SK-N-MC (cell line): Measurements from ENCODE around the gene USP35.
A peak's percentile ranks its signal among the peaks of the same experiment; 100 is the strongest.

Source experiments
- DNase-seq: peaks from one replicate; pipeline ENCODE4 v3.0.0-alpha.2; 2011; ENCODE audit warnings: low read depth, low spot score
- H3K27ac ChIP-seq: fragments of 200-600 bp; sonication (generic); 2 replicates; pipeline ENCODE4 v1.5.1; 2016; ENCODE audit warnings: mixed run types
- H3K36me3 ChIP-seq: fragments of 200-600 bp; sonication (generic); 2 replicates; pipeline ENCODE4 v1.6.1; 2017; ENCODE audit warnings: antibody characterized with exemption, low read length, mixed read lengths; ENCODE audit not compliant: insufficient read depth
- H3K4me3 ChIP-seq: fragments of 200-600 bp; sonication (generic); 2 replicates; pipeline ENCODE4 v1.5.1; 2016
- H3K9ac ChIP-seq: fragments of 200-600 bp; sonication (generic); 2 replicates; pipeline ENCODE4 v1.8.0; 2017; ENCODE audit warnings: mixed run types, mixed read lengths; ENCODE audit not compliant: insufficient read length
- H3K9me3 ChIP-seq: fragments of 200-600 bp; sonication (generic); 2 replicates; pipeline ENCODE4 v1.6.1; 2017; ENCODE audit warnings: low read depth, mild to moderate bottlenecking, antibody characterized with exemption, low read length, moderate library complexity, mixed read lengths
- EZH2 ChIP-seq: fragments of 200-600 bp; sonication (generic); IDR thresholded peaks from one replicate; pipeline ENCODE4 v1.6.1; 2017; ENCODE audit warnings: antibody characterized with exemption
- FOXP2 ChIP-seq: optimal IDR thresholded peaks from 2 replicates; pipeline ENCODE3; 2011; ENCODE audit warnings: mild to moderate bottlenecking, moderate library complexity; ENCODE audit not compliant: insufficient read depth; ENCODE audit errors: extremely low read length, control extremely low read depth
- POLR2AphosphoS5 ChIP-seq: IDR thresholded peaks from 2 replicates; pipeline ENCODE4 v1.6.1; 2012; ENCODE audit warnings: mild to moderate bottlenecking, low read depth, low read length, borderline replicate concordance

The USP35 gene

GRCh38 chr11:78188286-78189173 lies at the start of gene USP35, which contains the start of gene KCTD21:
Gene USP35, plus strand, starts transcription at chr11:78188919. Its CDS starts 7,327 bp downstream, at chr11:78196246.
Gene KCTD21, minus strand, starts transcription at chr11:78188626. Its CDS starts 14,072 bp downstream, at chr11:78174554.
- Histone ChIP-seq H3K9me3 (no peaks in the 10 kb centered on the region), H3K36me3 (no peaks in the 10 kb centered on the region), H3K27ac (no peak within 1 kb of the TSS), H3K9ac (peak within 1 kb of the TSS; percentile 72), H3K4me3 (peak within 1 kb of the TSS; percentile 86)
- DNase-seq: peak; percentile 20
- TF ChIP-seq POLR2AphosphoS5 (peak; percentile 70; the same call in 1 of the 2 replicates), FOXP2 (peak; percentile 75), EZH2 (no peak)

- peaks cover 26% of the 10 kb centered on the region for H3K36me3 ChIP-seq
- peak; percentile 78 for DNase-seq
These were observed 49.0 kb upstream of the USP35 start, which contains the start of gene ALG8 for GRCh38 chr11:78139422-78140391. Gene ALG8, minus strand, starts transcription at chr11:78139626. Its CDS starts 38 bp downstream, at chr11:78139588.

GRCh38 chr11:78140392-78141077 lies 48.2 kb upstream of the USP35 start:
- no peak overlapping the region for H3K9ac ChIP-seq
- no peak for DNase-seq
- H3K9me3 ChIP-seq: no peaks in the 10 kb centered on the region
- TF ChIP-seq POLR2AphosphoS5 (no peak), EZH2 (no peak), FOXP2 (no peak)
- peak overlapping the region; percentile 97 for H3K4me3 ChIP-seq
- peaks cover 20% of the 10 kb centered on the region; the same call in 1 of the 2 replicates for H3K36me3 ChIP-seq
- H3K27ac ChIP-seq: no peak overlapping the region

More at GRCh38 chr11:78139422-78140391, 49.0 kb upstream of the USP35 start, which contains the start of gene ALG8:
- Histone ChIP-seq H3K9me3 (no peaks in the 10 kb centered on the region), H3K9ac (peak within 1 kb of the TSS; percentile 98), H3K4me3 (peak within 1 kb of the TSS; percentile 97), H3K27ac (peak within 1 kb of the TSS; percentile 83)
- TF ChIP-seq POLR2AphosphoS5 (peak; percentile 90), EZH2 (no peak)

GRCh38 chr11:78145511-78146025 lies 43.2 kb upstream of the USP35 start:
- DNase-seq: no peak
- Histone ChIP-seq H3K36me3 (no peaks in the 10 kb centered on the region), H3K27ac (no peak overlapping the region), H3K9me3 (no peaks in the 10 kb centered on the region), H3K9ac (no peak overlapping the region), H3K4me3 (no peak overlapping the region)
- no peak for TF ChIP-seq EZH2
- TF ChIP-seq FOXP2: no peak
- TF ChIP-seq POLR2AphosphoS5: no peak

- DNase-seq: no peak
- no peak overlapping the region for H3K27ac ChIP-seq
- no peaks in the 10 kb centered on the region for H3K9me3 ChIP-seq
- no peak for TF ChIP-seq FOXP2
- TF ChIP-seq POLR2AphosphoS5: no peak
- no peak for TF ChIP-seq EZH2
- H3K4me3 ChIP-seq: no peak overlapping the region
- no peaks in the 10 kb centered on the region for H3K36me3 ChIP-seq
- H3K9ac ChIP-seq: no peak overlapping the region
These were observed 40.9 kb upstream of the USP35 start for GRCh38 chr11:78147807-78148206.

GRCh38 chr11:78149646-78150045 lies 39.1 kb upstream of the USP35 start:
- Histone ChIP-seq H3K9me3 (no peaks in the 10 kb centered on the region), H3K27ac (no peak overlapping the region), H3K36me3 (no peaks in the 10 kb centered on the region), H3K9ac (no peak overlapping the region), H3K4me3 (no peak overlapping the region)
- DNase-seq: no peak
- TF ChIP-seq POLR2AphosphoS5 (no peak), FOXP2 (no peak), EZH2 (no peak)

GRCh38 chr11:78150346-78150745 lies 38.4 kb upstream of the USP35 start:
- no peak for DNase-seq
- Histone ChIP-seq H3K27ac (no peak overlapping the region), H3K4me3 (no peak overlapping the region), H3K9ac (no peak overlapping the region), H3K36me3 (no peaks in the 10 kb centered on the region), H3K9me3 (no peaks in the 10 kb centered on the region)
- TF ChIP-seq POLR2AphosphoS5 (no peak), EZH2 (no peak), FOXP2 (no peak)
